Activated CD8-positive, alpha-beta memory T cell treated with anti-CD3 and anti-CD28 coated beads, Interleukin-2, amount 50 U/mL, for 24 hours (primary cell): ENCODE measurements around the gene INTS1.
"Not testable (repeated sequence)": the region's sequence is repeated elsewhere in the genome, so short reads cannot be mapped to it uniquely, and the experiment has no call there.

ENCODE experiments used
- DNase-seq: peaks from one replicate; pipeline ENCODE4 v3.0.0-alpha.2; 2020; ENCODE audit errors: extremely low read depth

The INTS1 gene

GRCh38 chr7:1447112-1447511, 57.1 kb downstream of the INTS1 start:
- no peak for DNase-seq

GRCh38 chr7:1446620-1447032, 57.6 kb downstream of the INTS1 start:
- no peak for DNase-seq

GRCh38 chr7:1446026-1446425, 58.2 kb downstream of the INTS1 start:
- not testable (repeated sequence) for DNase-seq

- DNase-seq, result no peak
These were observed 58.8 kb downstream of the INTS1 start for GRCh38 chr7:1445341-1445740.

- DNase-seq, result no peak
These were observed 59.3 kb downstream of the INTS1 start for GRCh38 chr7:1444925-1445322.

- DNase-seq, result no peak
These were observed 59.8 kb downstream of the INTS1 start for GRCh38 chr7:1444214-1444924.

- DNase-seq, result not testable (repeated sequence)
These were observed 60.5 kb downstream of the INTS1 start for GRCh38 chr7:1443587-1444200.

- DNase-seq, result no peak
These were observed 61.6 kb downstream of the INTS1 start for GRCh38 chr7:1442355-1443124.

GRCh38 chr7:1441615-1442354, 62.4 kb downstream of the INTS1 start:
- no peak for DNase-seq

- no peak for DNase-seq
These were observed 63.6 kb downstream of the INTS1 start for GRCh38 chr7:1440620-1441019.

- no peak for DNase-seq
These were observed 64.5 kb downstream of the INTS1 start for GRCh38 chr7:1439373-1440363.

- DNase-seq, result no peak
These were observed 65.4 kb downstream of the INTS1 start for GRCh38 chr7:1438821-1439220.

- DNase-seq, result no peak
These were observed 66.0 kb downstream of the INTS1 start for GRCh38 chr7:1438208-1438607.

- DNase-seq, result no peak
These were observed 66.9 kb downstream of the INTS1 start for GRCh38 chr7:1437155-1437880.

GRCh38 chr7:1436608-1437007, 67.6 kb downstream of the INTS1 start:
- DNase-seq, result no peak

GRCh38 chr7:1434891-1435670, 69.1 kb downstream of the INTS1 start:
- no peak for DNase-seq

- no peak for DNase-seq
These were observed 69.9 kb downstream of the INTS1 start for GRCh38 chr7:1434165-1434718.

GRCh38 chr7:1433128-1433920, 70.9 kb downstream of the INTS1 start:
- no peak for DNase-seq
